ENCODE measurements around the gene CORIN. TPM values are rescaled to one million over a fixed set of nuclear protein-coding genes. Genes with fewer than 3 reads are reported as not detected.

The CORIN gene
- total and polyA plus RNA-seq, 7 experiments from 2014 or later = 0.07 to 0.19 (median 0.08) TPM; not detected in 4

- Histone ChIP-seq H3K9me3 (ENCODE audit: control insufficient read depth in 2 of 3, low read length in 3 of 3) (no peaks in the 10 kb centered on the region), H3K27me3 (ENCODE audit: control insufficient read depth in 2 of 2, insufficient read depth in 2 of 2, low read length in 2 of 2) (peaks cover 0 to 3% of the 10 kb centered on the region in 2 donors), H3K4me3 (ENCODE audit: low read length) (no peak overlapping the region), H3K27ac (ENCODE audit: low read depth, low read length) (no peak overlapping the region), H3K36me3 (ENCODE audit: control insufficient read depth in 2 of 3, insufficient read depth in 3 of 3, low read length in 3 of 3) (no peaks in the 10 kb centered on the region), H3K4me1 (ENCODE audit: control insufficient read depth in 2 of 2, insufficient read depth in 2 of 2, low read length in 2 of 2) (no peaks in the 10 kb centered on the region)
- Mint-ChIP-seq H3K9me3 (peaks cover 0 to 2% (median 0%) of the 10 kb centered on the region in 11 donors), H3K4me1 (peaks cover 0 to 2% (median 0%) of the 10 kb centered on the region in 7 donors), H3K27ac (no peak overlapping the region), H3K36me3 (no peaks in the 10 kb centered on the region), H3K27me3 (peaks cover 5 to 42% (median 28%) of the 10 kb centered on the region in 5 donors), H3K4me3 (no peak overlapping the region)
- POLR2A ChIA-PET = no interaction called here
- ATAC-seq = peak; percentile 38
- CTCF ChIA-PET = interaction anchor here (0.7 kb wide), 1 partner anchor 229 kb away, joined by 3 read pairs; no protein-coding TSS in a partner anchor
- peak in 1 of 9 donors; percentile 8 for DNase-seq
- intact Hi-C loops (cut with micrococcal nuclease) = loop anchor here (1.0 to 2.0 kb wide), 4 partner anchors 132 to 228 kb away; no protein-coding TSS in a partner anchor
Measured at GRCh38 chr4:47704693-47705325, 133.1 kb downstream of the CORIN start.

- no peak for DNase-seq
- Histone ChIP-seq H3K4me1 (ENCODE audit: control insufficient read depth in 2 of 2, insufficient read depth in 2 of 2, low read length in 2 of 2) (no peaks in the 10 kb centered on the region), H3K4me3 (ENCODE audit: low read length) (no peak overlapping the region), H3K9me3 (ENCODE audit: control insufficient read depth in 2 of 3, low read length in 3 of 3) (no peaks in the 10 kb centered on the region), H3K27me3 (ENCODE audit: control insufficient read depth in 2 of 2, insufficient read depth in 2 of 2, low read length in 2 of 2) (peaks cover 0 to 3% of the 10 kb centered on the region in 2 donors), H3K36me3 (ENCODE audit: control insufficient read depth in 2 of 3, insufficient read depth in 3 of 3, low read length in 3 of 3) (no peaks in the 10 kb centered on the region), H3K27ac (ENCODE audit: low read depth, low read length) (no peak overlapping the region)
- intact Hi-C loops (cut with micrococcal nuclease) = loop anchor here in 1 of 2 donors (1.0 to 2.0 kb wide), 2 partner anchors 133 to 229 kb away; no protein-coding TSS in a partner anchor
- ChIA-PET CTCF (no interaction called here), POLR2A (no interaction called here)
- Mint-ChIP-seq H3K9me3 (peaks cover 0 to 2% (median 0%) of the 10 kb centered on the region in 11 donors), H3K4me3 (no peak overlapping the region), H3K27me3 (peaks cover 9 to 42% (median 28%) of the 10 kb centered on the region in 5 donors), H3K27ac (no peak overlapping the region), H3K4me1 (peaks cover 0 to 2% (median 0%) of the 10 kb centered on the region in 7 donors), H3K36me3 (no peaks in the 10 kb centered on the region)
- no peak for ATAC-seq
Measured at GRCh38 chr4:47703956-47704355, 133.9 kb downstream of the CORIN start.

GRCh38 chr4:47703008-47703407 is 134.9 kb downstream of the CORIN start:
- CTCF ChIA-PET = no interaction called here
- Histone ChIP-seq H3K27ac (ENCODE audit: low read depth, low read length) (no peak overlapping the region), H3K4me3 (ENCODE audit: low read length) (no peak overlapping the region), H3K36me3 (ENCODE audit: control insufficient read depth in 2 of 3, insufficient read depth in 3 of 3, low read length in 3 of 3) (no peaks in the 10 kb centered on the region), H3K4me1 (ENCODE audit: control insufficient read depth in 2 of 2, insufficient read depth in 2 of 2, low read length in 2 of 2) (no peaks in the 10 kb centered on the region), H3K27me3 (ENCODE audit: control insufficient read depth in 2 of 2, insufficient read depth in 2 of 2, low read length in 2 of 2) (peaks cover 0 to 3% of the 10 kb centered on the region in 2 donors), H3K9me3 (ENCODE audit: control insufficient read depth in 2 of 3, low read length in 3 of 3) (no peaks in the 10 kb centered on the region)
- H3K36me3 Mint-ChIP-seq = no peaks in the 10 kb centered on the region
- peaks cover 15 to 39% (median 28%) of the 10 kb centered on the region in 5 donors for H3K27me3 Mint-ChIP-seq
- H3K4me1 Mint-ChIP-seq = peaks cover 0 to 2% (median 0%) of the 10 kb centered on the region in 7 donors
- no peak overlapping the region for H3K4me3 Mint-ChIP-seq
- POLR2A ChIA-PET = no interaction called here
- no peak for DNase-seq
- no peak overlapping the region for H3K27ac Mint-ChIP-seq
- peaks cover 0 to 2% (median 0%) of the 10 kb centered on the region in 11 donors for H3K9me3 Mint-ChIP-seq
- no peak for ATAC-seq
- intact Hi-C loops (cut with micrococcal nuclease) = no loop called here

GRCh38 chr4:47701286-47701685 is 136.6 kb downstream of the CORIN start:
- H3K4me1 Mint-ChIP-seq = peaks cover 0 to 2% (median 0%) of the 10 kb centered on the region in 7 donors
- ChIA-PET POLR2A (no interaction called here), CTCF (no interaction called here)
- no peaks in the 10 kb centered on the region for H3K36me3 ChIP-seq (ENCODE audit: control insufficient read depth in 2 of 3, insufficient read depth in 3 of 3, low read length in 3 of 3)
- ATAC-seq = no peak
- no peak overlapping the region for H3K27ac ChIP-seq (ENCODE audit: low read depth, low read length)
- no peak overlapping the region for H3K4me3 Mint-ChIP-seq
- H3K4me1 ChIP-seq (ENCODE audit: control insufficient read depth in 2 of 2, insufficient read depth in 2 of 2, low read length in 2 of 2) = no peaks in the 10 kb centered on the region
- intact Hi-C loops (cut with micrococcal nuclease) = no loop called here
- peaks cover 21 to 42% (median 30%) of the 10 kb centered on the region in 5 donors for H3K27me3 Mint-ChIP-seq
- peaks cover 0 to 3% of the 10 kb centered on the region in 2 donors for H3K27me3 ChIP-seq (ENCODE audit: control insufficient read depth in 2 of 2, insufficient read depth in 2 of 2, low read length in 2 of 2)
- H3K27ac Mint-ChIP-seq = no peak overlapping the region
- no peak overlapping the region for H3K4me3 ChIP-seq (ENCODE audit: low read length)
- H3K9me3 ChIP-seq (ENCODE audit: control insufficient read depth in 2 of 3, low read length in 3 of 3) = no peaks in the 10 kb centered on the region
- no peaks in the 10 kb centered on the region for H3K36me3 Mint-ChIP-seq
- H3K9me3 Mint-ChIP-seq = peaks cover 0 to 2% (median 0%) of the 10 kb centered on the region in 11 donors
- DNase-seq = no peak

GRCh38 chr4:47698837-47699236 is 139.0 kb downstream of the CORIN start:
- no peak overlapping the region for H3K4me3 Mint-ChIP-seq
- peaks cover 0 to 2% (median 0%) of the 10 kb centered on the region in 11 donors for H3K9me3 Mint-ChIP-seq
- no peaks in the 10 kb centered on the region for H3K4me1 ChIP-seq (ENCODE audit: control insufficient read depth in 2 of 2, insufficient read depth in 2 of 2, low read length in 2 of 2)
- ATAC-seq (no peak), DNase-seq (no peak)
- H3K36me3 ChIP-seq (ENCODE audit: control insufficient read depth in 2 of 3, insufficient read depth in 3 of 3, low read length in 3 of 3) = no peaks in the 10 kb centered on the region
- H3K27ac Mint-ChIP-seq = no peak overlapping the region
- no peak overlapping the region for H3K27ac ChIP-seq (ENCODE audit: low read depth, low read length)
- peaks cover 0 to 2% (median 0%) of the 10 kb centered on the region in 7 donors for H3K4me1 Mint-ChIP-seq
- no peak overlapping the region for H3K4me3 ChIP-seq (ENCODE audit: low read length)
- H3K36me3 Mint-ChIP-seq = no peaks in the 10 kb centered on the region
- CTCF ChIA-PET = no interaction called here
- H3K27me3 ChIP-seq (ENCODE audit: control insufficient read depth in 2 of 2, insufficient read depth in 2 of 2, low read length in 2 of 2) = no peaks in the 10 kb centered on the region
- intact Hi-C loops (cut with micrococcal nuclease) = no loop called here
- H3K27me3 Mint-ChIP-seq = peaks cover 21 to 46% (median 34%) of the 10 kb centered on the region in 5 donors
- POLR2A ChIA-PET = no interaction called here
- H3K9me3 ChIP-seq (ENCODE audit: control insufficient read depth in 2 of 3, low read length in 3 of 3) = no peaks in the 10 kb centered on the region

- DNase-seq (no peak), ATAC-seq (no peak)
- no peaks in the 10 kb centered on the region for H3K36me3 Mint-ChIP-seq
- H3K36me3 ChIP-seq (ENCODE audit: control insufficient read depth in 2 of 3, insufficient read depth in 3 of 3, low read length in 3 of 3) = no peaks in the 10 kb centered on the region
- CTCF ChIA-PET = no interaction called here
- no peaks in the 10 kb centered on the region for H3K9me3 ChIP-seq (ENCODE audit: control insufficient read depth in 2 of 3, low read length in 3 of 3)
- H3K4me1 ChIP-seq (ENCODE audit: control insufficient read depth in 2 of 2, insufficient read depth in 2 of 2, low read length in 2 of 2) = no peaks in the 10 kb centered on the region
- H3K27ac Mint-ChIP-seq = no peak overlapping the region
- no peak overlapping the region for H3K4me3 ChIP-seq (ENCODE audit: low read length)
- POLR2A ChIA-PET = no interaction called here
- H3K9me3 Mint-ChIP-seq = peaks cover 0 to 2% (median 0%) of the 10 kb centered on the region in 11 donors
- no peaks in the 10 kb centered on the region for H3K27me3 ChIP-seq (ENCODE audit: control insufficient read depth in 2 of 2, insufficient read depth in 2 of 2, low read length in 2 of 2)
- peaks cover 0 to 2% (median 0%) of the 10 kb centered on the region in 7 donors for H3K4me1 Mint-ChIP-seq
- intact Hi-C loops (cut with micrococcal nuclease) = no loop called here
- H3K27ac ChIP-seq (ENCODE audit: low read depth, low read length) = no peak overlapping the region
- no peak overlapping the region for H3K4me3 Mint-ChIP-seq
- H3K27me3 Mint-ChIP-seq = peaks cover 22 to 50% (median 35%) of the 10 kb centered on the region in 5 donors
Measured at GRCh38 chr4:47696823-47697222, 141.0 kb downstream of the CORIN start.

- intact Hi-C loops (cut with micrococcal nuclease) = no loop called here
- H3K27me3 Mint-ChIP-seq = peaks cover 22 to 45% (median 27%) of the 10 kb centered on the region in 5 donors
Measured at GRCh38 chr4:47695260-47695659, 142.6 kb downstream of the CORIN start.

More at GRCh38 chr4:47695260-47695659, 142.6 kb downstream of the CORIN start:
- POLR2A ChIA-PET = no interaction called here
- peaks cover 0 to 2% (median 0%) of the 10 kb centered on the region in 11 donors for H3K9me3 Mint-ChIP-seq
- no peak overlapping the region for H3K4me3 ChIP-seq (ENCODE audit: low read length)
- no peaks in the 10 kb centered on the region for H3K36me3 Mint-ChIP-seq
- H3K27ac Mint-ChIP-seq = no peak overlapping the region
- H3K9me3 ChIP-seq (ENCODE audit: control insufficient read depth in 2 of 3, low read length in 3 of 3) = no peaks in the 10 kb centered on the region
- no peaks in the 10 kb centered on the region for H3K27me3 ChIP-seq (ENCODE audit: control insufficient read depth in 2 of 2, insufficient read depth in 2 of 2, low read length in 2 of 2)
- H3K27ac ChIP-seq (ENCODE audit: low read depth, low read length) = no peak overlapping the region
- no peaks in the 10 kb centered on the region for H3K36me3 ChIP-seq (ENCODE audit: control insufficient read depth in 2 of 3, insufficient read depth in 3 of 3, low read length in 3 of 3)
- CTCF ChIA-PET = no interaction called here
- DNase-seq (no peak), ATAC-seq (no peak)
- no peaks in the 10 kb centered on the region for H3K4me1 ChIP-seq (ENCODE audit: control insufficient read depth in 2 of 2, insufficient read depth in 2 of 2, low read length in 2 of 2)
- H3K4me3 Mint-ChIP-seq = no peak overlapping the region
- no peaks in the 10 kb centered on the region for H3K4me1 Mint-ChIP-seq

Data from naive thymus-derived CD4-positive, alpha-beta T cell (primary cell).